ENCODE measurements around the gene C1orf35. TPM values are rescaled to one million over a fixed set of nuclear protein-coding genes. Genes with fewer than 3 reads are reported as not detected.

Gene C1orf35
- total RNA-seq, 4 donors from 2014 or later = 8.5 to 21.3 (median 18.1) TPM

DNA sequence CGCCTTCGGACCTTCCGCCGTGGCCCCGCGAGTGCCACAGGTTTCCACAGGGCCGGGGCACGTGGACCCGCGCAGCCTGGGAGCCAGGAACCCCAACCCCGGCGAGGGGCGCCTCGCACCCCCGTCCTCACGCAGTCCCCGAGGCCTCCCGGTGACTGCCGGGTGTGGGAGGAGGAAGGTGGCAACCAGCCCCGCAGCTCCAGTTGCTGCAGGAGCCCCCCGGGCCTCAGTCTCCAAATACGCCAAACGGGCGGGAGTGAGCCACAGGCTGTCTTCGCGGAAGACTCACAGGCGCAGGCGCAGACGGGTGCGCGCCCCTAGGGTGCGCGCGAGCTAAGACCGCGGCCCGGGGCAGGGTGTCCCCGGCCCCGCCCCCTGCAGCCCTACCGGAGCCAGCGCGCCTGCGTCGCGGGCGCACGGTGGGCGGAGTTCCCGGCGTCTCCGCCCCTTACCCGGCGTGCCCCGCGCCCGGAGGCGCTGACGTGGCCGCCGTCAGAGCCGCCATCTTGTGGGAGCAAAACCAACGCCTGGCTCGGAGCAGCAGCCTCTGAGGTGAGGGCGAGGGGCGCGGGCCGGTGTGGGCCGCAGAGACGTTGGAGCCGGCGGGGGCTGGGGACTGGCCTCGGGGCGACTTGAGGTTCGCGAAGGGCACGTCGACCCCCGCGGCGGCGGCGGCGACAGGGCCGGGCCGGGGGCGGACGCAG lies 20.8 kb downstream of the C1orf35 start, which contains the start of gene ARF1:
Gene ARF1, plus strand, starts transcription at position 495 of the 704 bp plus-strand sequence. CDS start 14,407 bp downstream, outside the sequence.
- DNase-seq = peak; percentile 54
- peaks cover 42 to 59% (median 58%) of the 10 kb centered on the region in 3 donors for H3K4me1 ChIP-seq
- peak within 1 kb of the TSS; percentile 79 to 100 (median 98) for H3K4me3 ChIP-seq
- H3K27me3 ChIP-seq = no peaks in the 10 kb centered on the region
- intact Hi-C loops (cut with DNase I) = loop anchor here (10.0 kb wide), 1 partner anchor 298 kb away; no protein-coding TSS in a partner anchor
- H3K27ac ChIP-seq = peak within 1 kb of the TSS; percentile 99 to 100 (median 100)
- WGBS, 2 donors = 0% methylated on average over 23 of the region's 87 CpGs; no CpG with 5 or more reads in 1 of the 2 donors
- no peaks in the 10 kb centered on the region for H3K9me3 ChIP-seq
- peak in 3 of 4 donors; percentile 70 to 97 (median 88) for TF ChIP-seq POLR2A (IDR thresholded peaks at IDR 0.05)
- TF ChIP-seq, protein P1, sequence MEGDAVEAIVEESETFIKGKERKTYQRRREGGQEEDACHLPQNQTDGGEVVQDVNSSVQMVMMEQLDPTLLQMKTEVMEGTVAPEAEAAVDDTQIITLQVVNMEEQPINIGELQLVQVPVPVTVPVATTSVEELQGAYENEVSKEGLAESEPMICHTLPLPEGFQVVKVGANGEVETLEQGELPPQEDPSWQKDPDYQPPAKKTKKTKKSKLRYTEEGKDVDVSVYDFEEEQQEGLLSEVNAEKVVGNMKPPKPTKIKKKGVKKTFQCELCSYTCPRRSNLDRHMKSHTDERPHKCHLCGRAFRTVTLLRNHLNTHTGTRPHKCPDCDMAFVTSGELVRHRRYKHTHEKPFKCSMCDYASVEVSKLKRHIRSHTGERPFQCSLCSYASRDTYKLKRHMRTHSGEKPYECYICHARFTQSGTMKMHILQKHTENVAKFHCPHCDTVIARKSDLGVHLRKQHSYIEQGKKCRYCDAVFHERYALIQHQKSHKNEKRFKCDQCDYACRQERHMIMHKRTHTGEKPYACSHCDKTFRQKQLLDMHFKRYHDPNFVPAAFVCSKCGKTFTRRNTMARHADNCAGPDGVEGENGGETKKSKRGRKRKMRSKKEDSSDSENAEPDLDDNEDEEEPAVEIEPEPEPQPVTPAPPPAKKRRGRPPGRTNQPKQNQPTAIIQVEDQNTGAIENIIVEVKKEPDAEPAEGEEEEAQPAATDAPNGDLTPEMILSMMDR (IDR thresholded peaks at IDR 0.05) = peak in 2 of 6 experiments; percentile 27 to 57
- no peaks in the 10 kb centered on the region for H3K36me3 ChIP-seq

DNA sequence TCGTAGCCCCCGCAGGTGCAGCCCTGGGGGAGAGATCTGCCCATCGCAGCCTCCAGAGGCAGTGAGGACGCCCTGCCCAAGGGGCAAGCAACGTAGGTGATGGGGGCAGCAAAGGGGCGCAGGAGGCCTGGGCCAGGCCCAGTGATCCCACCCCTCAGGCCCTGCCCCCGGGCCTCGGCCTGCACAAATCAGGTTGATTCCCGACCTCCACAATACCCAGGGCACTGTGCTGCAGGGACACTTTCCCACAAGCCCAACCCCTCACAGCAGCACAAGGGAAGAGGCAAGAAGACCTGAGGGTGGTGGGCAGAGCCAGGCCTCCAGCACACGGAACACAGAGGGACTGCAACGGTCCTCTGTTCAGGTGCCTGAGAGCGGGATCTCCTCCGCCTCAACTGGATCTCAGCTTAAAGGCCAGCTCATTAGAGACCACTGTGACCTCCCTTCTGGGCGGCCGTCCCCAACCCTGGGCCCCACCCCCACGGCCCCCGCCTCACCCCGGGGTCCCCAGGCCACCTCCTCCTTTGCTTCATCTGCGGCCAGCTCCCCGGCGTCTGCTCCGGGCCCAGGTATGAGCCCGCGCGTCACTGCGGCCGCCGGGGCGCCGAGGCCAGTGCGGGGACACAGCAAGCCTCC lies 21.4 kb downstream of the C1orf35 start:
- WGBS, 2 donors = 0 to 17% methylated on average over 2 to 8 of the region's 31 CpGs
- no peaks in the 10 kb centered on the region for H3K36me3 ChIP-seq
- peak overlapping the region; percentile 99 to 100 (median 100) for H3K27ac ChIP-seq
- peak overlapping the region; percentile 79 to 100 (median 98) for H3K4me3 ChIP-seq
- no peaks in the 10 kb centered on the region for H3K27me3 ChIP-seq
- peaks cover 35 to 53% (median 51%) of the 10 kb centered on the region in 3 donors for H3K4me1 ChIP-seq
- no peaks in the 10 kb centered on the region for H3K9me3 ChIP-seq
- TF ChIP-seq POLR2A (IDR thresholded peaks at IDR 0.05) = no peak
- TF ChIP-seq, protein P1 (IDR thresholded peaks at IDR 0.05) = no peak
- DNase-seq = no peak
- intact Hi-C loops (cut with DNase I) = loop anchor here (10.0 kb wide), 1 partner anchor 297 kb away; no protein-coding TSS in a partner anchor

DNA sequence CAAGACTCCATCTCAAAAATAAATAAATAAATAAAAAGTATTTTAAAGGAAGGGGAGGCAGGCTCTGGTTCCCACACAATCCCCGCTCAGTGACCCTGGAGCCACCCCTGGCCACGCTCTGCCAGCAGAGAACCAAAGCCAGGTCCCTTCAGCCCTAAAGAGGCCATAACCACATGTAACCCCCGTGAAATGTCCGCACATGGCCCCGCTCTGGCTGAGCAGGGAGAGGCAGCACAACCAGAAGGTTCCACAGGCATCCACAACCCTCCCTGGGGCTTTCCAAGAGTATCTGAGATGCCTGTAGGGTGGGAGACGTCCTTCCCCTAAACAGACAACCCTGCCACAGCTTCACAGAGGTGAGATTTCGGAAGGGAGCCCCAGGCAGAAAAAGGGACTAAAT lies 22.0 kb downstream of the C1orf35 start:
- H3K27ac ChIP-seq = peak overlapping the region in 2 of 4 donors; percentile 100
- TF ChIP-seq, protein P1 (IDR thresholded peaks at IDR 0.05) = no peak
- no peak for TF ChIP-seq POLR2A (IDR thresholded peaks at IDR 0.05)
- H3K36me3 ChIP-seq = no peaks in the 10 kb centered on the region
- H3K4me1 ChIP-seq = peaks cover 30 to 47% (median 45%) of the 10 kb centered on the region in 3 donors
- no peaks in the 10 kb centered on the region for H3K9me3 ChIP-seq
- intact Hi-C loops (cut with DNase I) = loop anchor here (10.0 kb wide), 1 partner anchor 296 kb away; no protein-coding TSS in a partner anchor
- no peak for DNase-seq
- H3K4me3 ChIP-seq = peak overlapping the region; percentile 79 to 100 (median 98)
- 54 to 72% methylated on average over 3 to 5 of the region's 7 CpGs for whole genome bisulfite sequencing, 2 donors
- H3K27me3 ChIP-seq = no peaks in the 10 kb centered on the region

DNA sequence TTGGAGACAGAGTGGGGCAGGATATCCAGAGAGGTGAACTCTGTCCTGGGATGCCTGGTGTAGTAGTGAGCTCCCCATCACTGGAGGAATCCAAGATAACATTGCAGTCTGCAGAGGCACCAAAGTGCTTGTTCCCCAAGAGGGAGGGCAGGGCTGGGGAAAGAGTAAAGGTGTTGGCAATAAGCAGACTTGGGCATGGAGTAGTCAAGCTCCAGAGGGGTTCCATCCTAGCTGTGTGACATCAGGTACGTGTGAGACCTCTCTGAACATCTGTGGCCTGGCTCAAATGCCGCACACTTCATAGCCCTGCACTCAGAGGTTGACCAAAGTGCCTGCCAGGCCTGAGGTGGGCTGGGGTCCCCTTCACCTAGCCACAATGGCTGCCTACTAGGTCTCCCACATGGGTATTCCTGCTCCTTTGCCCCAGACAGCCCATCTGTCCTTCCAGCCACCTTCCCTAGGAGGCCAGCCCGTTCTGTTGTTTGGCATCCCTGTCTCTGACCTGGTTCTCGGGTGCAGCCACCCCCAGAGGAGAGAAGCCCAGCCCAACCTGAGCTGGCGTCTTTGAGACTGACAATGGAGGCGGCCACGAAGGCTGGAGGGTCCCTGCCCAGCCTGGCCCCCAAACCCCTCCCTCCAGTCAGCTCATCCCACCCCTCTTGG lies 23.4 kb downstream of the C1orf35 start:
- Histone ChIP-seq H3K36me3 (no peaks in the 10 kb centered on the region), H3K27me3 (no peaks in the 10 kb centered on the region), H3K27ac (no peak overlapping the region), H3K9me3 (no peaks in the 10 kb centered on the region), H3K4me1 (peaks cover 16 to 33% (median 31%) of the 10 kb centered on the region in 3 donors), H3K4me3 (no peak overlapping the region)
- intact Hi-C loops (cut with DNase I) = loop anchor here (10.0 kb wide), 1 partner anchor 295 kb away; no protein-coding TSS in a partner anchor
- DNase-seq = no peak
- TF ChIP-seq, protein P1 (IDR thresholded peaks at IDR 0.05) = no peak
- no peak for TF ChIP-seq POLR2A (IDR thresholded peaks at IDR 0.05)
- WGBS, 2 donors = 100% methylated on average over 2 to 3 of the region's 7 CpGs
